Measurements from ENCODE around the gene PEX11G. TPM values are rescaled to one million over a fixed set of nuclear protein-coding genes. Genes with fewer than 3 reads are reported as not detected.

PEX11G gene
- total and polyA plus RNA-seq, 9 of the 15 experiments (the other 6 are each of a cell fraction or from before 2014, with no cell fraction given): 0.07 to 3.2 (median 0.70) TPM; not detected in 1

DNA sequence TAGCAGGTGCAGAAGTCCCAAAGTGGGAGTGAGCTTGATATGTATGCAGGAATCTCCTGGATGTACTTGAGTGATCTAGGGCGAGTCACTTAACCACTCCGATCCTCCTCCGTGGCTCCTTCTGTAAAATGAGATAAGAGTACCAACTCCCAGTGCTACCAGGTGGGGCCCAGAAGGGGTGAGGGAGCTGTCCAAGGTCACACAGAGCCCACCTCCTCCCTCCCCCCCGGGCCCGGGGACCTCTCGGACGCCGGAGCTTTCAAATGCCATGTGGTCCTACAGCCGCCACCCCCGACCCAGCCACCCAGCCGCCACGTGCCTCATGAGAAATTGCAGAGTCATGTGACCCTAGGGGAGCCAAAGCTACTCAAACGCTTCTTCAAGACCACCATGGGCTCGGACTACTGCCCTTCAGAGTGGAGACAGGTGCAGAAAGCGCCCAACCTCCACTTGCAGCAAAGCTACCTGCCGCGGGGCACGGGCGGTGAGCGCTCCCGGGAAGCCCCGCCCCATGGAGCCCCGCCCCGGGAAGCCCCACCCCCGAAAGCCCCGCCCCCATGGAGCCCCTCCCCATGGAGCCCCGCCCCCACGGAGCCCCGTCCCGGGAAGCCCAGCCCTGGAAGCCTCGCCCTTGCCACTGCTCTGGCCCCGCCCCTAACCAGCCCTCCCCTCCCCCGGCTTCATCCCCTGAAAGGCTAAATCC, 17.0 kb upstream of the PEX11G start (continued):
- TF ChIP-seq, protein P1, sequence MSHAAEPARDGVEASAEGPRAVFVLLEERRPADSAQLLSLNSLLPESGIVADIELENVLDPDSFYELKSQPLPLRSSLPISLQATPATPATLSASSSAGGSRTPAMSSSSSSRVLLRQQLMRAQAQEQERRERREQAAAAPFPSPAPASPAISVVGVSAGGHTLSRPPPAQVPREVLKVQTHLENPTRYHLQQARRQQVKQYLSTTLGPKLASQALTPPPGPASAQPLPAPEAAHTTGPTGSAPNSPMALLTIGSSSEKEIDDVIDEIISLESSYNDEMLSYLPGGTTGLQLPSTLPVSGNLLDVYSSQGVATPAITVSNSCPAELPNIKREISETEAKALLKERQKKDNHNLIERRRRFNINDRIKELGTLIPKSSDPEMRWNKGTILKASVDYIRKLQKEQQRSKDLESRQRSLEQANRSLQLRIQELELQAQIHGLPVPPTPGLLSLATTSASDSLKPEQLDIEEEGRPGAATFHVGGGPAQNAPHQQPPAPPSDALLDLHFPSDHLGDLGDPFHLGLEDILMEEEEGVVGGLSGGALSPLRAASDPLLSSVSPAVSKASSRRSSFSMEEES (CRISPR knock-in tag; IDR thresholded peaks at IDR 0.05): peak; percentile 92
- TF ChIP-seq KDM2B (CRISPR knock-in tag; IDR thresholded peaks at IDR 0.05) (0 out of 2 replicates have a peak, but pooled peaks have one; percentile 47), ELF4 (CRISPR knock-in tag; IDR thresholded peaks at IDR 0.05) (no peak), ZNF347 (CRISPR knock-in tag; IDR thresholded peaks at IDR 0.05; ENCODE audit: low read depth) (no peak), SIN3A (IDR thresholded peaks at IDR 0.05; ENCODE audit: borderline replicate concordance in 2 of 2, control insufficient read depth in 1 of 2, low read depth in 2 of 2, low read length in 2 of 2) (peak; percentile 71 to 85; a peak in 2 of 4 replicates), C11orf30 (IDR thresholded peaks at IDR 0.05; ENCODE audit: low read depth) (peak; percentile 83), RUNX1 (IDR thresholded peaks at IDR 0.05; ENCODE audit: low read depth) (no peak), POLR2G (IDR thresholded peaks at IDR 0.05; ENCODE audit: low read depth, low read length) (peak; percentile 41; the same call in 1 of the 2 replicates), PURB (CRISPR knock-in tag; IDR thresholded peaks at IDR 0.05; ENCODE audit: low read depth) (no peak), NFE2 (IDR thresholded peaks at IDR 0.05; ENCODE audit: low read depth) (peak; percentile 87), ILF3 (IDR thresholded peaks at IDR 0.05; ENCODE audit: borderline replicate concordance) (no peak), SAP30 (IDR thresholded peaks at IDR 0.05; ENCODE audit: borderline replicate concordance, insufficient read depth, low read depth, low read length, poor library complexity, severe bottlenecking) (peak; percentile 75), POLR2A (conservative IDR thresholded peaks at IDR 0.05) (peak; percentile 66), PML (IDR thresholded peaks at IDR 0.05; ENCODE audit: low read length) (0 out of 2 replicates have a peak, but pooled peaks have one; percentile 31), ZNF561 (CRISPR knock-in tag; conservative IDR thresholded peaks at IDR 0.05) (no peak), KDM4B (IDR thresholded peaks at IDR 0.05; ENCODE audit: borderline replicate concordance in 2 of 2, low read depth in 1 of 2) (no peak), RAD21 (CRISPR knock-in tag; conservative IDR thresholded peaks at IDR 0.05 in 1 of 2, IDR thresholded peaks at IDR 0.05 in 1 of 2) (no peak), NFIC (IDR thresholded peaks at IDR 0.05) (0 out of 2 replicates have a peak, but pooled peaks have one; percentile 5)
- TF ChIP-seq, protein P2, sequence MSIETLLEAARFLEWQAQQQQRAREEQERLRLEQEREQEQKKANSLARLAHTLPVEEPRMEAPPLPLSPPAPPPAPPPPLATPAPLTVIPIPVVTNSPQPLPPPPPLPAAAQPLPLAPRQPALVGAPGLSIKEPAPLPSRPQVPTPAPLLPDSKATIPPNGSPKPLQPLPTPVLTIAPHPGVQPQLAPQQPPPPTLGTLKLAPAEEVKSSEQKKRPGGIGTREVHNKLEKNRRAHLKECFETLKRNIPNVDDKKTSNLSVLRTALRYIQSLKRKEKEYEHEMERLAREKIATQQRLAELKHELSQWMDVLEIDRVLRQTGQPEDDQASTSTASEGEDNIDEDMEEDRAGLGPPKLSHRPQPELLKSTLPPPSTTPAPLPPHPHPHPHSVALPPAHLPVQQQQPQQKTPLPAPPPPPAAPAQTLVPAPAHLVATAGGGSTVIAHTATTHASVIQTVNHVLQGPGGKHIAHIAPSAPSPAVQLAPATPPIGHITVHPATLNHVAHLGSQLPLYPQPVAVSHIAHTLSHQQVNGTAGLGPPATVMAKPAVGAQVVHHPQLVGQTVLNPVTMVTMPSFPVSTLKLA (conservative IDR thresholded peaks at IDR 0.05): peak; percentile 97 to 98
- TF ChIP-seq, protein P3, sequence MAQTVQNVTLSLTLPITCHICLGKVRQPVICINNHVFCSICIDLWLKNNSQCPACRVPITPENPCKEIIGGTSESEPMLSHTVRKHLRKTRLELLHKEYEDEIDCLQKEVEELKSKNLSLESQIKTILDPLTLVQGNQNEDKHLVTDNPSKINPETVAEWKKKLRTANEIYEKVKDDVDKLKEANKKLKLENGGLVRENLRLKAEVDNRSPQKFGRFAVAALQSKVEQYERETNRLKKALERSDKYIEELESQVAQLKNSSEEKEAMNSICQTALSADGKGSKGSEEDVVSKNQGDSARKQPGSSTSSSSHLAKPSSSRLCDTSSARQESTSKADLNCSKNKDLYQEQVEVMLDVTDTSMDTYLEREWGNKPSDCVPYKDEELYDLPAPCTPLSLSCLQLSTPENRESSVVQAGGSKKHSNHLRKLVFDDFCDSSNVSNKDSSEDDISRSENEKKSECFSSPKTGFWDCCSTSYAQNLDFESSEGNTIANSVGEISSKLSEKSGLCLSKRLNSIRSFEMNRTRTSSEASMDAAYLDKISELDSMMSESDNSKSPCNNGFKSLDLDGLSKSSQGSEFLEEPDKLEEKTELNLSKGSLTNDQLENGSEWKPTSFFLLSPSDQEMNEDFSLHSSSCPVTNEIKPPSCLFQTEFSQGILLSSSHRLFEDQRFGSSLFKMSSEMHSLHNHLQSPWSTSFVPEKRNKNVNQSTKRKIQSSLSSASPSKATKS (CRISPR knock-in tag; IDR thresholded peaks at IDR 0.05): no peak
- TF ChIP-seq, protein P4, sequence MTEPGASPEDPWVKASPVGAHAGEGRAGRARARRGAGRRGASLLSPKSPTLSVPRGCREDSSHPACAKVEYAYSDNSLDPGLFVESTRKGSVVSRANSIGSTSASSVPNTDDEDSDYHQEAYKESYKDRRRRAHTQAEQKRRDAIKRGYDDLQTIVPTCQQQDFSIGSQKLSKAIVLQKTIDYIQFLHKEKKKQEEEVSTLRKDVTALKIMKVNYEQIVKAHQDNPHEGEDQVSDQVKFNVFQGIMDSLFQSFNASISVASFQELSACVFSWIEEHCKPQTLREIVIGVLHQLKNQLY (CRISPR knock-in tag; conservative IDR thresholded peaks at IDR 0.05): no peak

All from K562 (cell line).